SK-MEL-5 (cell line): ENCODE results near the gene ZNF423. TPM values are rescaled to one million over a fixed set of nuclear protein-coding genes. Genes with fewer than 3 reads are reported as not detected.
"Not testable (repeated sequence)": the region's sequence is repeated elsewhere in the genome, so short reads cannot be mapped to it uniquely, and the experiment has no call there.

Experiments used
- DNase-seq: peaks from one replicate; pipeline ENCODE4 v3.0.0-alpha.2; 2016; ENCODE audit warnings: low read depth, low spot score
- in situ Hi-C: cut with HindIII; loops from 2 replicates; pipeline ENCODE4 v1.10.0; 2016; ENCODE audit warnings: low sequenced_read_pairs, high pct_unique_total_duplicates, low pct_unique_long_range_greater_than_20kb
- total RNA-seq: library from RNA; depleted of rRNA; stranded (reverse); fragments of >200 nt; shearing (Covaris generic); gene quantifications from 2 replicates; pipeline ENCODE4 v1.2.3, GENCODE V29; 2014

Gene ZNF423
- total RNA-seq, 1 experiment from 2014 or later = not detected

DNA sequence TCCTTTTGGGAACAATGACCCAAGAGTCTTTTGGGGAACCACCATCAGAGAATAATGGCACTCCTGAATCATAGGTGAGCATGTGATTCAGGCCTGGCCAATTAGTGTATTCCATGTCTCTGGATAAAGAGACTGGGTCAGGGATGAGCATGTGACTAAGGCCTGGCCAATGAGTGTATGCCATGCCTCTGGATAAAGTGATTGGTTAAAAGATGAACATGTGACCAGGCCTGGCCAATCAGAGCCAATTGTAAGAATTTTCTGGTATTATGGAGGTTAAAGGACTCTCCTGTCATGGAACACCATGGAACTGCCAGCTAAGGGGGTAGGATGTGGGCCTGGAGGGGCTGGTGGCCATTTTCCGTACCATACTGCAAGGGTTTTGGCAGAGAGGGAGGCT lies 288.0 kb downstream of the ZNF423 start:
- in situ Hi-C loops = no loop called here
- peak; percentile 5 for DNase-seq

GRCh38 chr16:49566432-49566831 lies 289.5 kb downstream of the ZNF423 start:
- in situ Hi-C loops = no loop called here
- no peak for DNase-seq

DNA sequence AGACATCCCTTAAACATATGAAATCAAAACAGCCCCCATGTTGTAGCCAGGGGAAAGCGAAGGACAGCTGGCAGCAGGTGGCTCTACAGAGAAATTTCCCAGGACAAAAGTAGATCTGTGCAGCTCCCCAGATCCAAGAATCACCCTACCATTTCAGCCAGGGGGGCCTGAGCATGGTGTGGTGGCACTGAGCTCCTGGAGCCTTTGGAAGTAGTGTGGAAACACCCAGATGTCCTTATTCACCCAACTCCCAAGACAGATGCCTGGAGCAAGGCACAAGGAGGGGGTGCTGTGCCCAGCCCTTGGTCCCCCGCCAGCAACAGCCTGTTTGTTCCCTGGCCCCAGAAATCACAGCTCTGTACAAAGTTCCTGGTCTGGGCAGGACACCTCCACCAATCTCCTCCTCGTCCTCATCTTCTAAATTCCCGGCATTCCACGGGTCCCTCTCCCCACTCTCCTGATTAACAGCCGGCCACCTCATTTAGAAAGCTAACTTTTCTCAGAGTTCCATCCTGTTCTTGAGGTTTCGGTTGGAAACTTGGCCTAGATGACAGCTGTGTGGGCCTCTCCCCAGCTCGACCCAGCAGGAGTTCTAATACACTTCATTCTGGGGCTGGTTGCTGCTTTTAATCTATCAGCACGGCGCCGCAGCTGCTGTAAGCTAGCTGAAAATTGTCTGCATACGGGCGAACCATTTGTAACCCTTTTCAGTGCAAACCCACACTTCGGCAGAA lies 291.2 kb downstream of the ZNF423 start:
- in situ Hi-C loops = no loop called here
- DNase-seq = no peak

GRCh38 chr16:49563666-49564065 lies 292.2 kb downstream of the ZNF423 start:
- in situ Hi-C loops = no loop called here
- no peak for DNase-seq

- DNase-seq, in situ Hi-C loops: not testable (repeated sequence)
Observed at GRCh38 chr16:49562894-49563293, 293.0 kb downstream of the ZNF423 start.

- in situ Hi-C loops = no loop called here
- no peak for DNase-seq
Observed at GRCh38 chr16:49562228-49562627, 293.7 kb downstream of the ZNF423 start.

DNA sequence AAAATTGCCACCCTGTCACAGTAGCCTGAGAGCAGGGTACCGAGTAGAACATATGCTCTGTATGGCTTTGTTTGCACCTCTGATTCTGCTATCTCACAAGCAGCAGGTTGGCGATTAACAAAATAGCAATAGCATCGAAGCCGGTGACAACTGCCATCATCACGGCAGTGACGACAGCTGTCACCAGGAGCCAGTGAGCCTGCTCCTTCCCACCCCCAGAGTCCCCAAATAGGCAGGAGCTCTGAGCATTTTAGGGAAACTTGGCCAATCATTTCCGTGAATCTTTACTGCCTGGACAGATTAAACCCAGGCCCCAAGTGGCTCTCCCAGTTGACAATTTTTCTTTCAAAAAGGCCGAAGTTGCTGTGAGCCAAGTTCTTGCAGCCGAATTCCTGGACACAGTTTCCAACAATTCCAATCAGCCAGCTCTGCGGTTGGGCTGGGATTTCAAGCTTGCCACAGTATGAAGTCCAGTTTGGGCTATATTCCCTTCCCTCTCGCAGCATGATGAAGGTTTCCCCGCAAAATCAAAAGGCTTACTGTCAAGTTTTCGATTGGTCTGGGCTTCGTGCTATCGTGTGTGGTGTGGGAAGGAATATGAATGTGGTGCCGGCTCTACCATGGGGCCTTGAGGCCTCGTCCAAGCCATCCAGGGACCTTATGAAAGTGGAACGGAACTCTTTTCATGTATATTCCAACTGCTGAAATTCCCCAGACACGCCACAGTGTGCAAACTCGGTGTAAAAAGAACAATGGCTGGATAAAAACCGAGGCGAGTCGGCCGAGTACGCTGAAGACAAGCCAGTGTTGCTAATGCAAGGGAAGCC lies 295.7 kb downstream of the ZNF423 start:
- in situ Hi-C loops = no loop called here
- DNase-seq = no peak

DNA sequence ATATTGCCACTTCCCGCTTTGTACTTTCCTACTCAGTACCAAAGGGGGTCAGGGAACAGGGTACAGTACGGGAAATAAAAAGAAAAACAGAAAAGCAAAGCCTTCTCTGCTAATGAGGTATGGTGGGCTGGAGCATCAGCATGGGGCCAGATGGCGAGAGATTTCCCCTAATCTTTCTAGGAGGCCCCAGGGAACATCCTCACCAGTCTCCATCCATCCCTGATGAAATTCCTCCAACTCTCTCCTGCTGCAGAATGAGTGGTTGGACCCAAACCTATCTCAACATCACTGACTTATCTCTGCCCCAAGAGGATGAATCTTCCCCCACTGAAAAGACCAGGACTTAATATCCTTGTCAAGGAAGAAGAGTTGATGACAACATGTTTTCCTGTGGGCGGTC lies 296.7 kb downstream of the ZNF423 start:
- in situ Hi-C loops = no loop called here
- DNase-seq = no peak

GRCh38 chr16:49558451-49558850 lies 297.5 kb downstream of the ZNF423 start:
- no peak for DNase-seq
- in situ Hi-C loops = no loop called here

GRCh38 chr16:49556606-49557446 lies 299.1 kb downstream of the ZNF423 start:
- in situ Hi-C loops = no loop called here
- peak; percentile 44 for DNase-seq

GRCh38 chr16:49556249-49556605 lies 299.7 kb downstream of the ZNF423 start:
- in situ Hi-C loops = no loop called here

GRCh38 chr16:49554681-49555080 lies 301.2 kb downstream of the ZNF423 start:
- in situ Hi-C loops = no loop called here
- DNase-seq = no peak

More at GRCh38 chr16:49556249-49556605, 299.7 kb downstream of the ZNF423 start:
- DNase-seq = no peak

DNA sequence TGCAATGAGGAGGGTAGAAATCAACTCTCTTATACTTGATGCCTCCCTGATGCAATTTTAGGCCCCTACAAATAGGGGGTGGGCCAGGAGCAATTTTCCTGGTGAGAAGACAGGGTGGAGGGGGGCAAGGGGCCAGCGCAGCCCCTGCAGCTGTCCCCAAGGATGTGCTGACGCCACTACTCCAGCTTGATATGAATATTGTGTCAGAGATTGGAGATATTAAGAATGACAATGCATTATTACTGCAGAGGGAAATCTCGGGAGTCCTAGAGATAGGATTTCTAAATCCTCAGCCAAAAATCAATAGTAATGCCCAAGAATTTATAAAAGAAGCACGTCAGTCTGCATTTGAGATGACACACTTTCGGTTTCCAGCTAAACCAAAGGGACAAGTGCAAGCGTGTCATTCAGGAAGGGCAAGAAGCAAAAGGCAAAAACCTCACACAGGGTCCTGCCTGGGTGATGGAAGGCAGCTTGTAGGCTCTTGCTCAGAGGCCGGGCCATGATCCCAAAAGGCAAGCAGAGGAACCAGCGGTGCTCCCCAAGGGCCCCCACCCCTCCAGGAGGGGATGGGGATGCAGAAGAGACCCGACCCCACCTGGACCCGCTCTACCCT lies 303.5 kb downstream of the ZNF423 start:
- DNase-seq = no peak
- in situ Hi-C loops = no loop called here

GRCh38 chr16:49550666-49551065 lies 305.2 kb downstream of the ZNF423 start:
- no peak for DNase-seq
- in situ Hi-C loops = no loop called here

GRCh38 chr16:49550140-49550539 lies 305.8 kb downstream of the ZNF423 start:
- no peak for DNase-seq
- in situ Hi-C loops = no loop called here

- no peak for DNase-seq
- in situ Hi-C loops = no loop called here
Observed at GRCh38 chr16:49548325-49548970, 307.5 kb downstream of the ZNF423 start.

- in situ Hi-C loops = no loop called here
- no peak for DNase-seq
Observed at GRCh38 chr16:49547448-49547847, 308.5 kb downstream of the ZNF423 start.
